NCI-H2081 treated with DMSO at 0.1 percent for 48 hours (cell line): Measurements from ENCODE around the gene UBE2I.
A peak's percentile ranks its signal among the peaks of the same experiment; 100 is the strongest.
"Not testable (repeated sequence)": the region's sequence is repeated elsewhere in the genome, so short reads cannot be mapped to it uniquely, and the experiment has no call there.

Experiments
- DNase-seq: peaks from one replicate; lab custom pipeline; 2025; lab: John Stamatoyannopoulos, UW

Gene UBE2I

GRCh38 chr16:1308977-1309885 is at the start of gene UBE2I:
UBE2I (plus strand) TSS chr16:1309636; CDS start chr16:1314031, 4,395 bp downstream.
- DNase-seq: peak; percentile 73

DNA sequence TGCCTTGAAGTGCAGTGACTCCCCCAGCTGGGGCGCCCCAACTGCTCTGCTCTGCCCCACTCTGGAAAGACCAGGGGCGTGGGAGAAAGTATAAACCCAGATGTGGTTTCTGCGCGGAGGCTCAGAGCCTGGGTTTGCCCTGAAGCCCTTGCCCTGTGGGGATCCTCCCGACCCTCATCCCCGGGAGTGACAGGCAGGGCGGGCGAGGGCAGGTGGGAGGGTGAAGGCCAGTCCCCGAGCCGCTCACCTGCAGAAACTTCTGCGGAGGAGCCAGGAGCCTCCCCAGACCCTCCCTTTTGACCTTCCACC is 49.7 kb upstream of the UBE2I start:
- no peak for DNase-seq

- DNase-seq: no peak
Measured at GRCh38 chr16:1260101-1260680, 49.2 kb upstream of the UBE2I start.

GRCh38 chr16:1261131-1261892 is 48.1 kb upstream of the UBE2I start:
- DNase-seq: no peak

DNA sequence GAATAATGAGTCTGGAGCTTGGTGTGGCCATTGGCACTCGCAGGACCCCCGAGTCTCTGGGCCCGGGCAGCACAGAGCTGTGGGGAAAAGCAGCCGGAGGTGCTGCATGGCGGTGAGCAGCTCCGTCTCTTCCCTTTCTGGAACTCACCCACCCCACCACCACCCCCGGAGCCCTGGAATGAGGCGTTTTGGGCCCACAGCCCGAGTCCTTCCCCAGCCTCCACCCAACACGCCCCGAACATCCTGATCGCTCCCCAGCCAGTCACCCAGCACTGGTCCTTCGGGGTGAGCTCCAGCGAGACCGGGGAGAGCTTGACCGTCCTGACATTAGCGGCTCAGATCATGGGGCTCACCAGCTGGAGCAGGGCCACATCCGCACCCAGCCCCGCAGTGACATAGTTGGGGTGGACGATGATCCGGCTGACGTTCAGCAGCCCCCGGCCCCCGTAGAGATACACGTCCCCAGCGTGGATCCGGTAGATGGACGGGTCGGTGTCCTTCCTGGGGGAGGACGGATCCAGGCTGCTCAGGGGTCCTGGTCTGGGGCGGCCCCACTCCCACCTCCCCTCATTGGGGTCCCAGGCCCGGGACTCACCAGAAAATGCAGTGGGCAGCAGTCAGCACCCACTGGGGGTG is 47.1 kb upstream of the UBE2I start:
- DNase-seq: no peak

- no peak for DNase-seq
Measured at GRCh38 chr16:1262846-1263221, 46.6 kb upstream of the UBE2I start.

- no peak for DNase-seq
Measured at GRCh38 chr16:1263591-1264344, 45.7 kb upstream of the UBE2I start.

- no peak for DNase-seq
Measured at GRCh38 chr16:1264345-1265089, 44.9 kb upstream of the UBE2I start.

DNA sequence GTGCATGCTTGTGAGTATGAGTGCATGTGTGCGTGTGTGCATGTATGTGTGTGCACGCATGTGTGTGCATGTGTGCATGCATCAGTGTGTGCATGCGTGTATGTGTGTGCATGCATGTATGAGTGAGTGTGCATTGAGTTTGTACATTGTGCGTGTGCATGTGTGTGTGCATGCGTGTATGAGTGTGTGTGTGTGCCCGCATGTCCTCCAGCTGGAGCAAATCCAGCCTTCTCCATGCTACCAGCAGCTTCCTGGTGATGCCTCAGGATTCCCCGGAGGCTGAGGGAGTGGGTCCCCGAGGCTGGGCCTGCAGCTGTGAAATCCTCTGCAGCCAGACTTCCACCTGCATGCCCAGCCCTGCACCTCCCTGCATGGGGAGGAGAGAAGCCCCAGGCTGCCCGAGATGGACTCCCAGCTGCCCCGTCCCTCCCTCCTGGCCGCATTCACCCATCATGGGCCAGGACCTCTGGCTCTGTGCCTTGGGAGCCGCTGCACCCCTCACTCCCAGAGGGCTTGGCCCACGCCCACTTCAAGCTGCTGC is 44.3 kb upstream of the UBE2I start:
- no peak for DNase-seq

DNA sequence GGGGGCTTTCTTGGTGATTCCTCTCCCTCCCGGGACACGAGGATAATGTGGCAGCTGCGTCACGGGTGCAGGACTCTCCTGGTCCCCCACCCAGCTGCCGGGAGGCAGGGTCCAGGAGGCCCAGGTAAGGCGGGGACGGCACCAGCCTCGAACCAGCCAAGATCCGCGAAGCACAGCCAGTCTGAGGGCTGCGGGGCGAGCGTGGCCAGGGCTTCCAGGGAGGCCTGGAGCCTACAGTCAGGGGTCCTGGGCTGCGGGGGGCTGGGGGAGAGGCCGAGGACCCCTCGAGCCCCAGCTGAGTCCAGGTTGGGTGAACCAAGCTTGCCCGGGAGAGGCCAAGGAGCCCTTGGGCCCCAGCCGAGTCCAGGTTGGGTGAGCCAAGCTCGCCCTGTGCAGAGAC is 43.6 kb upstream of the UBE2I start:
- no peak for DNase-seq

- not testable (repeated sequence) for DNase-seq
Measured at GRCh38 chr16:1269418-1269817, 40.0 kb upstream of the UBE2I start.

GRCh38 chr16:1271380-1271723 is 38.1 kb upstream of the UBE2I start:
- no peak for DNase-seq

GRCh38 chr16:1271724-1272413 is 37.6 kb upstream of the UBE2I start:
- peak; percentile 48 for DNase-seq

DNA sequence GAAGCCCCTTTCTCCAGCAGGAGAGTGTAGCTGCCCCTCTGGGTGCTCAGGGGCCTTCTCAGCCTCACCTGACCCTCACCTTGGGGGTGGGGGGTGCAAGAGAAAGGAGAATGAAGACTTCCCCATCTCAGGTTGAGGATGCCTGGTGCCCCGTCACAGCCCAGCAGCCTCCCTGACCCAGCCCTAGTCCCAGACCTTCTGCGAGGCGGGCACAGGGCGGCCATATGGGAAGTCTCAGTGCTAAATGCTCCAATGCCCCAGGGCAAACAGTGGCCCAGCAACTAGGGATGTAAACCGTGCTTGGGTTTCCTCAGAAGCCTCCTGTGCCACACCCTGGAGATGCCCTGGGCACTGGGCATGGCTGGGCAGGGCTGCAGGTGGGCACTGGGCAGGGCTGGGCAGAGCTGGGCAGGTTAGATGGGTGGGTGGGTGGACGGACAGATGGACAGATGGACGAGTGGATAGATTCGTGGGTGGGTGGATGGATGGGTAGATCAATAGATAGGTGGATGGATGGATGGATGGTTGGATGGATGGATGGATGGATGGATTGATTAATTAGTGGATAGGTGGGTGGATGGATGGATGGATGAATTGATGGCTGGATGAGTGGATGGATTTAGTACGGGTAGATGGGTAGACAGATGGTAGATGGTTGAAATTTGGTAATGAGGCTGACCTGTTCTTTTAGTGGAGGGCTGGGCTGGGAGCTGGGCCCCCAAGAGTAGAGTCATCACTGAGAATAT is 36.8 kb upstream of the UBE2I start:
- no peak for DNase-seq

DNA sequence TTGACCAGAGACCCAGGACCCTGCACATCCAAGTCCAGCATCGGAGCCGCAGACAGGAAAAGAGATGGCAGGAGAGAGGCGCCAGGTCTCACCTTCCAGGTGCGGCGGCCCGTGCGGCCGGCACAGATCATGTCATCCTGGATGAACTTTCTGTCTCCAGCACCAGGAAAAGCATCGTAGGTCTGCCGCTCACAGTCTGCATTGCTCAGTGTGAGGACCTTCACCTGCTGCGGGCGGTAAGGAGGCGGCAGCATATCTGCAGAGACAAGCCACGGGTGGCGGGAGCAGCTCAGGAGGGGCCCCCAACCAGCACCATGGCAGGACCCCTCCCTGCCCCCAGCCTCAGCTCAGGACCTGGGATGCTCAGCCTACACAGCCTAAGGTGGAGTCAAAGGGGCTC is 35.6 kb upstream of the UBE2I start:
- no peak for DNase-seq

- no peak for DNase-seq
Measured at GRCh38 chr16:1274767-1275166, 34.7 kb upstream of the UBE2I start.

DNA sequence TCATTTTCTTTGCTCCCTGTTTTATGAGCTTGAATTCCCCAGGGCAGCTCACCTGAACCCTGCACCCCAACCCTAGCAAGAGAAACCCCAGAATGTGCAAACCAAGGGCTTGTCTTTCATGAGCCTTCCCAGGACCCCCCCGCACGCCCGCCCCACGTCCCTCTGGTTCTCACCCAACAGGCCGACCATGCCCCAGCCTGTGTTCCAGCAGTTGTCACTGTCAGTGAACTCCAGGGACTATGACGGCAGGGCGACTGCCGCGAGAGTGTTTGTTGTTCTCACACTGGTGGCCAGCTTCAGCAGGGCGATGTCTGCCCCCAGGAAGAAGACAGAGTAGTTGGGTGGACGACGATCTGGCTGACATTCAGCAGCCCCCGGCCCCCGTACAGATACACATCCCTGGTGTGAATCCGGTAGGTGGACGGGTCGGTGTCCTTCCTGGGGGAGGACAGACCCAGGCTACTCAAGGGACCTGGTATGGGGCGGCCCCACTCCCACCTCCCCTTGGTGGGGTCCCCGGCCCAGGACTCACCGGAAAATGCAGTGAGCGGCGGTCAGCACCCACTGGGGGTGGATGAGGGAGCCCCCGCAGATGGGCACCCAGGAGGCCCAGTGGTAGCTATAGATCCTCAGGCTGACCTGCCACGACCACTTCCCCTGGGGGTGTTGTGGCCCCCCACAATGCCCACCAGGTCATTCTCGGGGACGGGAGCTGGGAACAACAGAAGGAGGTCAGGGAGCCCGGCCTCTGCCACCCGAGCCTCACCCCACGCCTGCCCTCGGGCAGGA is 33.5 kb upstream of the UBE2I start:
- no peak for DNase-seq

DNA sequence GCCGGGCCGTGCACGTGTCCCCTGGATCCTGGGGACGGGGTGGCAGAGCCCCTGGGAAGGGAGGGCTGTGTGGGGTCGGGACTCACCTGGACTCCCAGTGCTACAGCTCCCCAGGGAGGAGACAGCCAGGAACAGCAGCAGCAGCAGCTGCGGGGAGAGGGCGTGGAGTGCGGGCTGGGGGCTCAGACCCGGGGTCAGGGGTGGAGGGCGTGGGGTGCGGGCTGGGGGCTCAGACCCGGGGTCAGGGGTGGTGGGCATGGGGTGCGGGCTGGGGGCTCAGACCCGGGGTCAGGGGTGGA is 32.9 kb upstream of the UBE2I start:
- DNase-seq: no peak

- no peak for DNase-seq
Measured at GRCh38 chr16:1277151-1277598, 32.3 kb upstream of the UBE2I start.
